SK-N-SH treated with all-trans-retinoic acid at 6 μM for 48 hours (cell line): Measurements from ENCODE around the gene CNOT10.

Experiments used
- ATAC-seq: fragments of 200-7000 bp; cut with Tn5 transposase; 3 replicates; pipeline ENCODE4 v1.9.1; 2020; ENCODE audit warnings: mild to moderate bottlenecking, moderate library complexity
- ARNTL ChIP-seq: fragments of 450-650 bp; formaldehyde crosslinking; IDR thresholded peaks from 2 replicates; pipeline ENCODE4 v1.5.0; 2020; ENCODE audit warnings: low read depth, mild to moderate bottlenecking, moderate library complexity, borderline replicate concordance
- BACH2 ChIP-seq: fragments of 250-450 bp; sonication (Bioruptor Pico); IDR thresholded peaks from 2 replicates; pipeline ENCODE4 v1.9.0; 2021; ENCODE audit warnings: mild to moderate bottlenecking, borderline replicate concordance
- CSDC2 ChIP-seq: fragments of 250-450 bp; sonication (Bioruptor Pico); IDR thresholded peaks from 2 replicates; pipeline ENCODE4 v1.5.0; 2020; ENCODE audit warnings: mild to moderate bottlenecking, moderate library complexity
- ESRRG ChIP-seq: fragments of 250-450 bp; sonication (Bioruptor Pico); IDR thresholded peaks from 2 replicates; pipeline ENCODE4 v1.6.1; 2021; ENCODE audit warnings: mild to moderate bottlenecking
- GLIS3 ChIP-seq: fragments of 250-450 bp; sonication (Bioruptor Pico); IDR thresholded peaks from 2 replicates; pipeline ENCODE4 v1.5.0; 2020; ENCODE audit warnings: mild to moderate bottlenecking, moderate library complexity
- ISL1 ChIP-seq: fragments of 250-450 bp; sonication (Bioruptor Pico); IDR thresholded peaks from 2 replicates; pipeline ENCODE4 v2.1.2; 2022; ENCODE audit warnings: mild to moderate bottlenecking, moderate library complexity
- OSR1 ChIP-seq: fragments of 250-450 bp; sonication (Bioruptor Pico); IDR thresholded peaks from 2 replicates; pipeline ENCODE4 v1.8.0; 2022; ENCODE audit warnings: moderate library complexity, mild to moderate bottlenecking, inconsistent platforms
- PPARA ChIP-seq: fragments of 250-450 bp; sonication (Bioruptor Pico); IDR thresholded peaks from 2 replicates; pipeline ENCODE4 v1.5.0; 2020; ENCODE audit warnings: mild to moderate bottlenecking, borderline replicate concordance
- SNAI2 ChIP-seq: fragments of 250-450 bp; sonication (Bioruptor Pico); IDR thresholded peaks from 2 replicates; pipeline ENCODE4 v1.5.0; 2020; ENCODE audit warnings: mild to moderate bottlenecking, moderate library complexity
- TCF4 ChIP-seq: fragments of 250-450 bp; sonication (Bioruptor Pico); IDR thresholded peaks from 2 replicates; pipeline ENCODE4 v1.8.0; 2021; ENCODE audit warnings: mild to moderate bottlenecking, moderate library complexity, borderline replicate concordance
- TOX ChIP-seq: fragments of 250-450 bp; sonication (Bioruptor Pico); IDR thresholded peaks from 2 replicates; pipeline ENCODE4 v1.8.0; 2021; ENCODE audit warnings: mild to moderate bottlenecking, moderate library complexity, borderline replicate concordance
- ZC3H10 ChIP-seq: fragments of 250-450 bp; sonication (Bioruptor Pico); IDR thresholded peaks from 2 replicates; pipeline ENCODE4 v1.5.1; 2021; ENCODE audit warnings: mild to moderate bottlenecking, moderate library complexity
- ZFP3 ChIP-seq: fragments of 250-450 bp; sonication (Bioruptor Pico); IDR thresholded peaks from 2 replicates; pipeline ENCODE4 v1.5.0; 2020; ENCODE audit warnings: mild to moderate bottlenecking, moderate library complexity
- ZFP30 ChIP-seq: fragments of 450-650 bp; formaldehyde crosslinking; IDR thresholded peaks from 2 replicates; pipeline ENCODE4 v1.5.0; 2022; ENCODE audit warnings: mild to moderate bottlenecking, moderate library complexity
- ZNF565 ChIP-seq: fragments of 450-650 bp; formaldehyde crosslinking; conservative IDR thresholded peaks from 2 replicates; pipeline ENCODE4 v1.5.0; 2020; ENCODE audit warnings: low read depth, mild to moderate bottlenecking, moderate library complexity
- ZNF70 ChIP-seq: fragments of 450-650 bp; formaldehyde crosslinking; IDR thresholded peaks from 2 replicates; pipeline ENCODE4 v1.5.0; 2020; ENCODE audit warnings: mild to moderate bottlenecking, moderate library complexity
- ZNF8 ChIP-seq: fragments of 450-650 bp; formaldehyde crosslinking; IDR thresholded peaks from 2 replicates; pipeline ENCODE4 v1.5.0; 2020; ENCODE audit warnings: mild to moderate bottlenecking, moderate library complexity
- TF ChIP-seq, protein P1 (sequence below): fragments of 250-450 bp; sonication (Bioruptor Pico); IDR thresholded peaks from 2 replicates; pipeline ENCODE4 v1.5.1; 2020; ENCODE audit warnings: low read depth, mild to moderate bottlenecking, moderate library complexity
- TF ChIP-seq, protein P2 (sequence below): fragments of 250-450 bp; sonication (Bioruptor Pico); IDR thresholded peaks from 2 replicates; pipeline ENCODE4 v1.5.1; 2021; ENCODE audit warnings: mild to moderate bottlenecking, moderate library complexity
- TF ChIP-seq, protein P3 (sequence below): fragments of 250-450 bp; sonication (Bioruptor Pico); IDR thresholded peaks from 2 replicates; pipeline ENCODE4 v1.8.0; 2020; ENCODE audit warnings: mild to moderate bottlenecking, moderate library complexity, borderline replicate concordance
- TF ChIP-seq, protein P4 (sequence below): fragments of 250-450 bp; sonication (Bioruptor Pico); IDR thresholded peaks from 2 replicates; pipeline ENCODE4 v1.5.0; 2020; ENCODE audit warnings: mild to moderate bottlenecking, moderate library complexity

The CNOT10 gene, protein sequence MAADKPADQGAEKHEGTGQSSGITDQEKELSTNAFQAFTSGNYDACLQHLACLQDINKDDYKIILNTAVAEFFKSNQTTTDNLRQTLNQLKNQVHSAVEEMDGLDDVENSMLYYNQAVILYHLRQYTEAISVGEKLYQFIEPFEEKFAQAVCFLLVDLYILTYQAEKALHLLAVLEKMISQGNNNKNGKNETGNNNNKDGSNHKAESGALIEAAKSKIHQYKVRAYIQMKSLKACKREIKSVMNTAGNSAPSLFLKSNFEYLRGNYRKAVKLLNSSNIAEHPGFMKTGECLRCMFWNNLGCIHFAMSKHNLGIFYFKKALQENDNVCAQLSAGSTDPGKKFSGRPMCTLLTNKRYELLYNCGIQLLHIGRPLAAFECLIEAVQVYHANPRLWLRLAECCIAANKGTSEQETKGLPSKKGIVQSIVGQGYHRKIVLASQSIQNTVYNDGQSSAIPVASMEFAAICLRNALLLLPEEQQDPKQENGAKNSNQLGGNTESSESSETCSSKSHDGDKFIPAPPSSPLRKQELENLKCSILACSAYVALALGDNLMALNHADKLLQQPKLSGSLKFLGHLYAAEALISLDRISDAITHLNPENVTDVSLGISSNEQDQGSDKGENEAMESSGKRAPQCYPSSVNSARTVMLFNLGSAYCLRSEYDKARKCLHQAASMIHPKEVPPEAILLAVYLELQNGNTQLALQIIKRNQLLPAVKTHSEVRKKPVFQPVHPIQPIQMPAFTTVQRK

DNA sequence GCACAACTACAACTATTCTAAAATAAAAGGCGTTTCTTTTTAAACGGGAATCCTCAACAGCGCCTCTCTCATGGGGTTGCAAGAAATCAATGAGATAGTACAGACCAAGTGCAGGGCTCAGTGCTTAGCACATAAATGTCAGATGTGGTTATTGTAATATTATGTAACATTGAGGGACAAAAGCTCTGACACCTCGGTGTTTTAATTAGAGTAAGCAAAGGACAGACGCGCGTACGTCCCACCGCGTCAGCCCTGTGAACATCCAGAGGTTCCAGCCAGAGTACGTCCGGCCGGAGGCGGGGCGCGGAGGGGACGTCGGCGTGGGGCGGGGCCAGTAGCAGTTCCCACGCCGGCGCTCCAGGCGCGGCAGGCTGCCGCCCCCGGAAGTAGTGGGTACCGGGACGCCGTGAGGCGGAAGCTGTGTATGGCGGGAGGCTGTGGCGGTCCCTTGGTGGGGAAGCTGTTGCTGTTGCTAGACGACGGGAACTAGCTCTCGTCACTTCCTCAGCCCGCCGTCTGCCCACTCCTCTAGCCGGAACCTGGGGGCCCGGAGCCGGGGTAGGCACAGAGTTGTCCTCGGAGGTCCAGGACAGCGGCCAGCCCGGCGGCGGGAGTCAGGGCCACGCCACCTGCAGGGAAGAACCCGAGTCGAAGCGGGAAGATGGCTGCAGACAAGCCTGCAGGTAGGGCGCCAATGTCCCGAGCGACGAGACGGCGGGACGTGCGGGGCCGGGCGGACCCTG, at the start of gene CNOT10:
CNOT10 (plus strand) TSS at position 389 of the 743 bp plus-strand sequence; CDS start at position 662, 273 bp downstream.
- no peak for TF ChIP-seq BACH2
- TF ChIP-seq CSDC2 (CRISPR knock-in tag) = no peak
- TF ChIP-seq ZC3H10 (CRISPR knock-in tag) = 0 out of 2 replicates have a peak, but pooled peaks have one; percentile 4
- TF ChIP-seq TOX (CRISPR knock-in tag) = no peak
- no peak for TF ChIP-seq GLIS3 (CRISPR knock-in tag)
- ATAC-seq = peak; percentile 98

DNA sequence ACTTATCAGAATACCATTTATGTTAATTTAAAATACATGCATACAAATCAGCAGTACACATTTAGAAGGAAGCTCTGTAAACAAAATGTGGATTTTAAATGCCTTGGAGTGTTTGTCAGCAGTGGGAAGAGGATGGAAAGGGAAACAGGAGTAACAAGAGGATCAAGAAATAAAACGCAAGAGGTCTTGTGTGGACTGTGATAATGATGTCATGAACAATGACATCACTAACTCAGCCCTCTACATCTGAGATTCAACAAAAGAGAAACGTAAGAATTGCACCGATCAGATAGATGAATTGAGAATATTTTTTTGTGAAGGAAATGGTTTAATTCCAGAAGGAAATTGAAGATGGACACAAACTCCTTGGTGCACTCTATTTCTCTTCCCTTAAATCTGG, 44.0 kb upstream of the CNOT10 start:
- no peak for ATAC-seq
- TF ChIP-seq, protein P1, sequence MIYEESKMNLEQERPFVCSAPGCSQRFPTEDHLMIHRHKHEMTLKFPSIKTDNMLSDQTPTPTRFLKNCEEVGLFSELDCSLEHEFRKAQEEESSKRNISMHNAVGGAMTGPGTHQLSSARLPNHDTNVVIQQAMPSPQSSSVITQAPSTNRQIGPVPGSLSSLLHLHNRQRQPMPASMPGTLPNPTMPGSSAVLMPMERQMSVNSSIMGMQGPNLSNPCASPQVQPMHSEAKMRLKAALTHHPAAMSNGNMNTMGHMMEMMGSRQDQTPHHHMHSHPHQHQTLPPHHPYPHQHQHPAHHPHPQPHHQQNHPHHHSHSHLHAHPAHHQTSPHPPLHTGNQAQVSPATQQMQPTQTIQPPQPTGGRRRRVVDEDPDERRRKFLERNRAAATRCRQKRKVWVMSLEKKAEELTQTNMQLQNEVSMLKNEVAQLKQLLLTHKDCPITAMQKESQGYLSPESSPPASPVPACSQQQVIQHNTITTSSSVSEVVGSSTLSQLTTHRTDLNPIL (CRISPR knock-in tag) = no peak
- TF ChIP-seq, protein P2, sequence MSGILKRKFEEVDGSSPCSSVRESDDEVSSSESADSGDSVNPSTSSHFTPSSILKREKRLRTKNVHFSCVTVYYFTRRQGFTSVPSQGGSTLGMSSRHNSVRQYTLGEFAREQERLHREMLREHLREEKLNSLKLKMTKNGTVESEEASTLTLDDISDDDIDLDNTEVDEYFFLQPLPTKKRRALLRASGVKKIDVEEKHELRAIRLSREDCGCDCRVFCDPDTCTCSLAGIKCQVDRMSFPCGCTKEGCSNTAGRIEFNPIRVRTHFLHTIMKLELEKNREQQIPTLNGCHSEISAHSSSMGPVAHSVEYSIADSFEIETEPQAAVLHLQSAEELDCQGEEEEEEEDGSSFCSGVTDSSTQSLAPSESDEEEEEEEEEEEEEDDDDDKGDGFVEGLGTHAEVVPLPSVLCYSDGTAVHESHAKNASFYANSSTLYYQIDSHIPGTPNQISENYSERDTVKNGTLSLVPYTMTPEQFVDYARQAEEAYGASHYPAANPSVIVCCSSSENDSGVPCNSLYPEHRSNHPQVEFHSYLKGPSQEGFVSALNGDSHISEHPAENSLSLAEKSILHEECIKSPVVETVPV (CRISPR knock-in tag) = no peak
- no peak for TF ChIP-seq OSR1 (CRISPR knock-in tag)
- no peak for TF ChIP-seq TOX (CRISPR knock-in tag)
- TF ChIP-seq ZFP30 (CRISPR knock-in tag) = no peak
- TF ChIP-seq, protein P3, sequence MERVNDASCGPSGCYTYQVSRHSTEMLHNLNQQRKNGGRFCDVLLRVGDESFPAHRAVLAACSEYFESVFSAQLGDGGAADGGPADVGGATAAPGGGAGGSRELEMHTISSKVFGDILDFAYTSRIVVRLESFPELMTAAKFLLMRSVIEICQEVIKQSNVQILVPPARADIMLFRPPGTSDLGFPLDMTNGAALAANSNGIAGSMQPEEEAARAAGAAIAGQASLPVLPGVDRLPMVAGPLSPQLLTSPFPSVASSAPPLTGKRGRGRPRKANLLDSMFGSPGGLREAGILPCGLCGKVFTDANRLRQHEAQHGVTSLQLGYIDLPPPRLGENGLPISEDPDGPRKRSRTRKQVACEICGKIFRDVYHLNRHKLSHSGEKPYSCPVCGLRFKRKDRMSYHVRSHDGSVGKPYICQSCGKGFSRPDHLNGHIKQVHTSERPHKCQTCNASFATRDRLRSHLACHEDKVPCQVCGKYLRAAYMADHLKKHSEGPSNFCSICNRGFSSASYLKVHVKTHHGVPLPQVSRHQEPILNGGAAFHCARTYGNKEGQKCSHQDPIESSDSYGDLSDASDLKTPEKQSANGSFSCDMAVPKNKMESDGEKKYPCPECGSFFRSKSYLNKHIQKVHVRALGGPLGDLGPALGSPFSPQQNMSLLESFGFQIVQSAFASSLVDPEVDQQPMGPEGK (CRISPR knock-in tag) = no peak
- no peak for TF ChIP-seq PPARA
- TF ChIP-seq ZC3H10 (CRISPR knock-in tag) = no peak
- TF ChIP-seq ARNTL (CRISPR knock-in tag) = no peak
- no peak for TF ChIP-seq ZNF565 (CRISPR knock-in tag)
- no peak for TF ChIP-seq BACH2
- TF ChIP-seq ISL1 (CRISPR knock-in tag) = no peak
- TF ChIP-seq, protein P4, sequence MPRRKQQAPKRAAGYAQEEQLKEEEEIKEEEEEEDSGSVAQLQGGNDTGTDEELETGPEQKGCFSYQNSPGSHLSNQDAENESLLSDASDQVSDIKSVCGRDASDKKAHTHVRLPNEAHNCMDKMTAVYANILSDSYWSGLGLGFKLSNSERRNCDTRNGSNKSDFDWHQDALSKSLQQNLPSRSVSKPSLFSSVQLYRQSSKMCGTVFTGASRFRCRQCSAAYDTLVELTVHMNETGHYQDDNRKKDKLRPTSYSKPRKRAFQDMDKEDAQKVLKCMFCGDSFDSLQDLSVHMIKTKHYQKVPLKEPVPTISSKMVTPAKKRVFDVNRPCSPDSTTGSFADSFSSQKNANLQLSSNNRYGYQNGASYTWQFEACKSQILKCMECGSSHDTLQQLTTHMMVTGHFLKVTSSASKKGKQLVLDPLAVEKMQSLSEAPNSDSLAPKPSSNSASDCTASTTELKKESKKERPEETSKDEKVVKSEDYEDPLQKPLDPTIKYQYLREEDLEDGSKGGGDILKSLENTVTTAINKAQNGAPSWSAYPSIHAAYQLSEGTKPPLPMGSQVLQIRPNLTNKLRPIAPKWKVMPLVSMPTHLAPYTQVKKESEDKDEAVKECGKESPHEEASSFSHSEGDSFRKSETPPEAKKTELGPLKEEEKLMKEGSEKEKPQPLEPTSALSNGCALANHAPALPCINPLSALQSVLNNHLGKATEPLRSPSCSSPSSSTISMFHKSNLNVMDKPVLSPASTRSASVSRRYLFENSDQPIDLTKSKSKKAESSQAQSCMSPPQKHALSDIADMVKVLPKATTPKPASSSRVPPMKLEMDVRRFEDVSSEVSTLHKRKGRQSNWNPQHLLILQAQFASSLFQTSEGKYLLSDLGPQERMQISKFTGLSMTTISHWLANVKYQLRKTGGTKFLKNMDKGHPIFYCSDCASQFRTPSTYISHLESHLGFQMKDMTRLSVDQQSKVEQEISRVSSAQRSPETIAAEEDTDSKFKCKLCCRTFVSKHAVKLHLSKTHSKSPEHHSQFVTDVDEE = no peak
- no peak for TF ChIP-seq GLIS3 (CRISPR knock-in tag)
- no peak for TF ChIP-seq ZNF70 (CRISPR knock-in tag)
- TF ChIP-seq, all 23 proteins: peak for 0

DNA sequence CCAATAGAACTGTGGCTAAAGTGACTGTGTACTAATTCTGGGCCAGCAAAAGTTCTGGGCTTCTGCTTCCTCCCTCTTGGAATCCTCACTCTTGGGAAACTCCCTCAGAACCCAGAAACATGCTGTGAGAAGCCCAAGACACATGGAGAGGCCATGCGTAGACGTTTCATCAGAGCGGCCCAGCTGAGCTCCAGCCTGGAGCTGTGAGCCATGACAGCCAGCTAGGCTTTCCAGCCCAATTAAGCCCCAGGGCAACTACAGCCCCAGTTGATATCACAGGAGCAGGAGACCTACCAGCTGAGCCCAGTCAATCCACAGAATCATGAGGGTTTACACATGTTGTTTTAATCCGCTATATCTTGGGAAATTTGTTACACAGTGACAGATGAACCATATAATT, 43.6 kb upstream of the CNOT10 start:
- no peak for ATAC-seq
- TF ChIP-seq TCF4 (CRISPR knock-in tag) = no peak
- no peak for TF ChIP-seq ZNF8 (CRISPR knock-in tag)
- TF ChIP-seq ESRRG (CRISPR knock-in tag) = no peak
- TF ChIP-seq, protein P2 (CRISPR knock-in tag) = no peak
- no peak for TF ChIP-seq ZFP3 (CRISPR knock-in tag)
- no peak for TF ChIP-seq ZNF565 (CRISPR knock-in tag)
- no peak for TF ChIP-seq PPARA
- TF ChIP-seq, protein P1 (CRISPR knock-in tag) = no peak
- TF ChIP-seq ZC3H10 (CRISPR knock-in tag) = no peak
- TF ChIP-seq OSR1 (CRISPR knock-in tag) = no peak
- no peak for TF ChIP-seq BACH2
- no peak for TF ChIP-seq SNAI2 (CRISPR knock-in tag)
- no peak for TF ChIP-seq GLIS3 (CRISPR knock-in tag)
- no peak for TF ChIP-seq ISL1 (CRISPR knock-in tag)
